HG03196 (cell line): ENCODE measurements around the gene CDC42BPB.

Experiments
- ATAC-seq: cut with Tn5 transposase; IDR thresholded peaks from one replicate; pipeline ENCODE4 v1.9.1; 2021; ENCODE audit not compliant: unreplicated experiment

CDC42BPB gene

GRCh38 chr14:102971314-102971713 is 86.0 kb downstream of the CDC42BPB start:
- ATAC-seq = no peak

GRCh38 chr14:102970496-102970895 is 86.9 kb downstream of the CDC42BPB start:
- ATAC-seq = no peak

GRCh38 chr14:102969901-102970300 is 87.4 kb downstream of the CDC42BPB start:
- ATAC-seq = no peak

GRCh38 chr14:102969060-102969791 is 88.1 kb downstream of the CDC42BPB start:
- ATAC-seq = no peak

GRCh38 chr14:102968306-102968705 is 89.0 kb downstream of the CDC42BPB start:
- ATAC-seq = no peak

- no peak for ATAC-seq
Observed at GRCh38 chr14:102967506-102967795, 89.9 kb downstream of the CDC42BPB start.

GRCh38 chr14:102966681-102967505 is 90.5 kb downstream of the CDC42BPB start:
- no peak for ATAC-seq

- ATAC-seq = no peak
Observed at GRCh38 chr14:102965971-102966655, 91.2 kb downstream of the CDC42BPB start.

- ATAC-seq = no peak
Observed at GRCh38 chr14:102965282-102965681, 92.1 kb downstream of the CDC42BPB start.

- no peak for ATAC-seq
Observed at GRCh38 chr14:102964152-102964730, 93.1 kb downstream of the CDC42BPB start.

GRCh38 chr14:102962111-102962627 is 95.2 kb downstream of the CDC42BPB start:
- no peak for ATAC-seq

GRCh38 chr14:102958461-102958860 is 98.9 kb downstream of the CDC42BPB start:
- ATAC-seq = no peak

- ATAC-seq = no peak
Observed at GRCh38 chr14:102957222-102957621, 100.1 kb downstream of the CDC42BPB start.

GRCh38 chr14:102955636-102956408 is 101.5 kb downstream of the CDC42BPB start:
- ATAC-seq = no peak

- ATAC-seq = no peak
Observed at GRCh38 chr14:102954081-102954789, 103.1 kb downstream of the CDC42BPB start.

- ATAC-seq = no peak
Observed at GRCh38 chr14:102953100-102953499, 104.2 kb downstream of the CDC42BPB start.

- no peak for ATAC-seq
Observed at GRCh38 chr14:102952276-102952675, 105.1 kb downstream of the CDC42BPB start.

GRCh38 chr14:102951799-102952198 is 105.5 kb downstream of the CDC42BPB start:
- ATAC-seq = no peak

- ATAC-seq = no peak
Observed at GRCh38 chr14:102951034-102951433, 106.3 kb downstream of the CDC42BPB start.
